ENCODE results near the gene TH.
"Not testable (repeated sequence)": the region's sequence is repeated elsewhere in the genome, so short reads cannot be mapped to it uniquely, and the experiment has no call there.

The TH gene

DNA sequence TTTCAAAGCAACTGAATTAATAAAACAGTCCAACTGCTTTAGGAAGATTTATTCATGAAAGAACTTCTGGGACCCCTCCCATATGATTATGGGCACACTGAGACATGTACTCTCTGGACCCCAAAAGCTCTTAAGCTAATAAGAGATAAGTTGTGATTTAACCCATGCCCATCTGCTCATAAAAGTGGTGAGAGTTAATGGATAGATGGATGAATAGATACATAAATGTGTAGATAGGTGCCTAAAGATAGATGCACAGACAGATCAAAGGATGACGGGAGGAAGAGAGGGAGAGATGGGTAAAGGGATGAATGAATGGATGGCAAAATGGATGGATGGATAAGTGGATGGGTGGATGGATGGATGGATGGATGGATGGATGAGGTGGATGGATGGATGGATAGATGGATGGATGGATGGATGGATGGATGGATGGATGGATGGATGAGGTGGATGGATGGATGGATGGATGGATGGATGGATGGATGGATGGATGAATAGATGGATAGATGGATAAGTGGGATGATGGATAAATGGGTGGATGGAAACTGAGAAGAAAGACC lies 29.4 kb upstream of the TH start:
- Histone ChIP-seq H3K27ac (ENCODE audit: low read depth, low read length) (no peak overlapping the region), H3K36me3 (ENCODE audit: control insufficient read depth, insufficient read depth, low read length) (no peaks in the 10 kb centered on the region), H3K4me1 (ENCODE audit: control insufficient read depth, insufficient read depth, low read length) (no peaks in the 10 kb centered on the region), H3K9ac (ENCODE audit: low read depth, low read length) (no peak overlapping the region), H3K9me3 (ENCODE audit: control insufficient read depth, insufficient read depth, low read length) (no peaks in the 10 kb centered on the region), H3K27me3 (ENCODE audit: control insufficient read depth, insufficient read depth, low read length) (peaks cover 11% of the 10 kb centered on the region), H3K4me3 (ENCODE audit: low read depth, low read length) (no peak overlapping the region)

GRCh38 chr11:2200536-2200935 lies 28.9 kb upstream of the TH start:
- Histone ChIP-seq H3K27me3 (ENCODE audit: control insufficient read depth, insufficient read depth, low read length) (peaks cover 13% of the 10 kb centered on the region), H3K4me3 (ENCODE audit: low read depth, low read length) (no peak overlapping the region), H3K36me3 (ENCODE audit: control insufficient read depth, insufficient read depth, low read length) (no peaks in the 10 kb centered on the region), H3K27ac (ENCODE audit: low read depth, low read length) (no peak overlapping the region), H3K9me3 (ENCODE audit: control insufficient read depth, insufficient read depth, low read length) (no peaks in the 10 kb centered on the region), H3K9ac (ENCODE audit: low read depth, low read length) (no peak overlapping the region), H3K4me1 (ENCODE audit: control insufficient read depth, insufficient read depth, low read length) (no peaks in the 10 kb centered on the region)

- H3K9ac ChIP-seq (ENCODE audit: low read depth, low read length) = no peak overlapping the region
- H3K36me3 ChIP-seq (ENCODE audit: control insufficient read depth, insufficient read depth, low read length) = no peaks in the 10 kb centered on the region
- H3K9me3 ChIP-seq (ENCODE audit: control insufficient read depth, insufficient read depth, low read length) = no peaks in the 10 kb centered on the region
- H3K27ac ChIP-seq (ENCODE audit: low read depth, low read length) = no peak overlapping the region
- H3K4me3 ChIP-seq (ENCODE audit: low read depth, low read length) = no peak overlapping the region
- H3K27me3 ChIP-seq (ENCODE audit: control insufficient read depth, insufficient read depth, low read length) = peaks cover 13% of the 10 kb centered on the region
- no peaks in the 10 kb centered on the region for H3K4me1 ChIP-seq (ENCODE audit: control insufficient read depth, insufficient read depth, low read length)
These were observed 28.1 kb upstream of the TH start for GRCh38 chr11:2199466-2200341.

DNA sequence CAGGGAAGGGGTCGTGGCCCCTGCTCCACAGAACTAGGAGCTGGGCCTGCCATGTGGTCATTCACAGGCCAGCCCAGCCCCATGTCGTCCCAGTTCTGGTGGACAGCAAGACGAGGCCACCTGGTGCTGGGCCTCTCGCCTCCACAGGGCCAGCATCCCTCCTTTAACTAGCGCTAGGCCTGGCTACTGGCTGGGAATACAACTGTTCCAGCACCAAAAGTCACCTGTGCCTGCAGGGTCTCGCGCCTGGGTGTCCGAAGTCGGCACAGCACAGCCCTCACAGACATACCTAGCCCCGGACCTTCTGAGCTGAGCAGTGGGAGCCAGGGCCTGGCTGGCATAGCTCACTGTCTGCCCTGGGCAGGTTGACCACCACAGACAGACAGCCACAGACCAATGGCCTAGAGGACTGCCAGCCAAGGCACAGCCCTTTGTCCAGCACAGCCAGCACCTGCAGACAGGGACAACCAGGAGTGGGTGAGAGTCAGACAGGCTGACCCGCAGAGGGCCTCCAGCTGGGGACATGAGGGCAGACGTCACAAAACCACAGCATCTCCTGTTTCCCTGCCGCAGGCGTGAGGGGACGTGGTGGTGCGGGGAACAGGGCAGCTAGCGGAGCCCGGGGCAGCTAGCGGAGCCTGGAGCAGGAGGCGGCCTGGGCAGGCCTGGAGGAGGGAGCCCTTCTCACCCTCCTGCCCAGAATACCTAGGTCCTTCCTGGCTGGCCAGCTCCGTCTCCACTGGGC lies 27.2 kb upstream of the TH start:
- no peaks in the 10 kb centered on the region for H3K36me3 ChIP-seq (ENCODE audit: control insufficient read depth, insufficient read depth, low read length)
- H3K9me3 ChIP-seq (ENCODE audit: control insufficient read depth, insufficient read depth, low read length) = no peaks in the 10 kb centered on the region
- no peak overlapping the region for H3K4me3 ChIP-seq (ENCODE audit: low read depth, low read length)
- no peak overlapping the region for H3K9ac ChIP-seq (ENCODE audit: low read depth, low read length)
- H3K27ac ChIP-seq (ENCODE audit: low read depth, low read length) = no peak overlapping the region
- no peaks in the 10 kb centered on the region for H3K4me1 ChIP-seq (ENCODE audit: control insufficient read depth, insufficient read depth, low read length)
- peaks cover 13% of the 10 kb centered on the region for H3K27me3 ChIP-seq (ENCODE audit: control insufficient read depth, insufficient read depth, low read length)

DNA sequence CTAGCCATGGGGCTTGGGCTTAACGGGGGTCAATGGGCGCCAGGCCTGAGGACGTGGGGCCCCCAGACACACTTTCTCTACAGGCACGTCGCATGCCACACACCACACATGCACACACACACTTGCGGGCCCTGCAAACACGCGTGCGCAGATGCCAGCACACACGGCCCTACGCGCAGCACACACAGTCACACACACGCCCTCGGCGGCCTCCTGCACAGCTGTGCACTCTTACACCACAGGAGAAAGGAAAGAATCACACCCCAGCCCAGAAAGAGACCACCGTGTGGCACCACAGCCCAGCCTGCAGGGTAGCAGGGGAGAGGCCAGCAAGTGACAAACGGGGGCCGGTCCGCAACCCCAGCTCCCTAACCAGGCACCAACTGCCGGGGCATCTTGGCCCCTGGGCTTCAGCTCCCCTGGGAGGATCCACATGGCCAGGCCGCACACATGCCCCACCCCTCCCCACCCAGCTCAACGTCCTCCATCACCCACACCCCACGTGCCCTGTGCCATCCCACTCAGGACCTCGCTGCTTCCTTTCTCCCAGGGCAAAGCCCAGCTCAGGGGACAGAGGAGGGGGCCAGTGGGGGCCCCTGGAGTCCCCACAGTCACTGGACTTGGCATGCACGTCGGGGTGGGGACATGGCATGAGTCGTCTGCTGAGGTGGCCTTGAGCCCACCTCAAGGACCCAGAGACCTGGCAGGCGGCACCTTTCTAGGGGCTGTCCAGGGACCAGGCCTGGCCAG lies 26.3 kb upstream of the TH start:
- no peak overlapping the region for H3K4me3 ChIP-seq (ENCODE audit: low read depth, low read length)
- H3K27me3 ChIP-seq (ENCODE audit: control insufficient read depth, insufficient read depth, low read length) = peaks cover 13% of the 10 kb centered on the region
- H3K4me1 ChIP-seq (ENCODE audit: control insufficient read depth, insufficient read depth, low read length) = no peaks in the 10 kb centered on the region

GRCh38 chr11:2196970-2197770 lies 25.6 kb upstream of the TH start:
- Histone ChIP-seq H3K27me3 (ENCODE audit: control insufficient read depth, insufficient read depth, low read length) (peaks cover 13% of the 10 kb centered on the region), H3K4me1 (ENCODE audit: control insufficient read depth, insufficient read depth, low read length) (no peaks in the 10 kb centered on the region), H3K27ac (ENCODE audit: low read depth, low read length) (no peak overlapping the region), H3K4me3 (ENCODE audit: low read depth, low read length) (no peak overlapping the region), H3K9me3 (ENCODE audit: control insufficient read depth, insufficient read depth, low read length) (no peaks in the 10 kb centered on the region), H3K36me3 (ENCODE audit: control insufficient read depth, insufficient read depth, low read length) (no peaks in the 10 kb centered on the region), H3K9ac (ENCODE audit: low read depth, low read length) (no peak overlapping the region)

More for the DNA sequence above, 26.3 kb upstream of the TH start:
- Histone ChIP-seq H3K36me3 (ENCODE audit: control insufficient read depth, insufficient read depth, low read length) (no peaks in the 10 kb centered on the region), H3K9ac (ENCODE audit: low read depth, low read length) (no peak overlapping the region), H3K27ac (ENCODE audit: low read depth, low read length) (no peak overlapping the region), H3K9me3 (ENCODE audit: control insufficient read depth, insufficient read depth, low read length) (no peaks in the 10 kb centered on the region)

DNA sequence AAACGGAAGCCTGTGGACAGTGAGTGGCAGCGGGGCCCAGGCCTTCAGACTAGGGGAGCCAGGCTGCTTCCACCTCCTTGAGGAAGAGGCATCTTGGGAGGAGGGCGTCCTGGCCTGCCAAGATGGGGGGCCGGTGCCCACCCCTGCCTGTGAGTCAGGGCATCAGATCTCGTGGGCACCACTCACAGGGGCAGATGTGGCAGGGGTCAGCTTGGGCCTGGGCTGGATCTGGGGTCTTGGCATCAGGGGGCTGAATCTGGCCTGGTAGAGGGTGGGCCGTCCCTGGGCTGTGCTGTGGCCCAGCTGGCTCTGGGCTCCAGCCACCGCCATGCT lies 24.1 kb upstream of the TH start:
- Histone ChIP-seq H3K9me3 (ENCODE audit: control insufficient read depth, insufficient read depth, low read length) (no peaks in the 10 kb centered on the region), H3K27ac (ENCODE audit: low read depth, low read length) (no peak overlapping the region), H3K27me3 (ENCODE audit: control insufficient read depth, insufficient read depth, low read length) (peaks cover 13% of the 10 kb centered on the region), H3K4me1 (ENCODE audit: control insufficient read depth, insufficient read depth, low read length) (no peaks in the 10 kb centered on the region), H3K9ac (ENCODE audit: low read depth, low read length) (no peak overlapping the region), H3K36me3 (ENCODE audit: control insufficient read depth, insufficient read depth, low read length) (no peaks in the 10 kb centered on the region), H3K4me3 (ENCODE audit: low read depth, low read length) (no peak overlapping the region)

DNA sequence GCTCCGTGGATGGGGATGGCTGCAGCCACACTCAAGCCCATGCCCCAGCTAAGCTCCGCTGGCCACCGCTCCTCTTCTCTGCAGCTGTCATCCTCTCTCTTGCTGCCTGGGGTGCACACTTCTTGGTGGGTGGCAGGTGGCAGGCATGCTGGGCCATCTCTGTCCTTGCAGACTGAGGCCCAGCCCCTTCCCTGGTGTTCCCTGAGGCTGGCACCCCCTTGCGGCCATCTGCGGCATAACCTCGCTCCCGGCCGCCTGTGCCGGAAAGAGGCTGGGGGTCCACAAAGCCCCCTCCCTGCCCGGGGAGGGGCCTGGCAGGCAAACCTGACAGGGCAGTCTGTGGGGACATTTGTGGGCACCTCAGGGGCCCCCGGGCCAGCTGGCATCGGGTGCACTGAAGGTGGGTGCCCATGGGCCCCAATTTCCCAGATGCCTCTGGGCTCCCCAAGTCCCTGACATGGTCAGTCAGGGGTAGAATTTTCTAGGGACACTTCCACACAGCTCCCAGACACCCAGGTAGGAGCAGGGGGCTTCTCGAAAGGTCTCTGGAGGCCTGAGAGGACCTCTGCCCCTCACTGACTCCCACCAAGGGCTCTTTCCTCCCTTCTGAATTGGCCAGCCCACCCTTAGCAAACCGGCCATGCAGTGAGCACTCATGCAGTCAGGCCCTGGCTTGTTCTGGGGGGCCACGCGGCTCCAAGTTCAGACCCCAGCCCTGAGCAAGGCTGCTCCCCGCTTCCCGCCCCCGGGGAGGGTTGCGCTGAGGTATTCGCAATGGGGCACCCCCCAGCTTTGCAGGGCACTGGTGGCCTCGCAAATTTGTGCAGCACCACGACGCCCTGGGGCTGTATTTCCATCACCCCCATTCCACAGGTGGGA lies 23.5 kb upstream of the TH start:
- no peaks in the 10 kb centered on the region for H3K36me3 ChIP-seq (ENCODE audit: control insufficient read depth, insufficient read depth, low read length)
- H3K27me3 ChIP-seq (ENCODE audit: control insufficient read depth, insufficient read depth, low read length) = peaks cover 13% of the 10 kb centered on the region
- no peaks in the 10 kb centered on the region for H3K9me3 ChIP-seq (ENCODE audit: control insufficient read depth, insufficient read depth, low read length)
- H3K4me1 ChIP-seq (ENCODE audit: control insufficient read depth, insufficient read depth, low read length) = no peaks in the 10 kb centered on the region
- no peak overlapping the region for H3K27ac ChIP-seq (ENCODE audit: low read depth, low read length)
- H3K9ac ChIP-seq (ENCODE audit: low read depth, low read length) = no peak overlapping the region
- no peak overlapping the region for H3K4me3 ChIP-seq (ENCODE audit: low read depth, low read length)

DNA sequence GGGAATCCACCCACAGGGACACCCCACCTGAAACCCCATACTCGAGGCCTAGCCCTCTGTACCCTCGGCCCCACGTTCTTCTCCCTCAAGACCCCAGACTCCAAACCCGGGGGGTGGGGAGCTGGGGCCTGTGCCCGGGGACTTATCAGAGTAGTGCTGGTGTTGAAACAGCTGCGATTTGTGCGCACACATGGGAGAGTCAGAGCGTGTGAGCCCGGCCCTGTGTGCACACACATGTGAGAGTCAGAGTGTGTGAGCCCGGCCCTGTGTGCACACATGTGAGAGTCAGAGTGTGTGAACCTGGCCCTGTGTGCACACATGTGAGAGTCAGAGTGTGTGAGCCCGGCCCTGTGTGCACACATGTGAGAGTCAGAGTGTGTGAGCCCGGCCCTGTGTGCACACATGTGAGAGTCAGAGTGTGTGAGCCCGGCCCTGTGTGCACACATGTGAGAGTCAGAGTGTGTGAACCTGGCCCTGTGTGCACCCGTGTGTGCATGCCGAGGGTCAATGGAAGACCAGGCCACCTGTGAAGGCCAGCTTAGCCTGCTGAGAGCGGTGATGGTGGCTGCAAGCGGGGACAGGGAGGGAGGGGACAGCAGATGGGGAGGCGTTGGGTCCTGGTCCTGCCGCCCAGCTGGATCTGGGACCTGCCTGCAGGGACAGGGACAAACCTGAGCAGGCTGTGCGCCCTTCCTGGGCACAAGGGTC lies 22.4 kb upstream of the TH start:
- H3K4me1 ChIP-seq (ENCODE audit: control insufficient read depth, insufficient read depth, low read length); H3K27ac ChIP-seq (ENCODE audit: low read depth, low read length); H3K4me3 ChIP-seq (ENCODE audit: low read depth, low read length); H3K9me3 ChIP-seq (ENCODE audit: control insufficient read depth, insufficient read depth, low read length); H3K9ac ChIP-seq (ENCODE audit: low read depth, low read length); H3K36me3 ChIP-seq (ENCODE audit: control insufficient read depth, insufficient read depth, low read length): not testable (repeated sequence)
- peaks cover 13% of the 10 kb centered on the region for H3K27me3 ChIP-seq (ENCODE audit: control insufficient read depth, insufficient read depth, low read length)

All from HUES48 (cell line).